ENCODE data around the gene SPATS2L. TPM values are rescaled to one million over a fixed set of nuclear protein-coding genes. Genes with fewer than 3 reads are reported as not detected.
A peak's percentile ranks its signal among the peaks of the same experiment; 100 is the strongest.

SPATS2L gene
- total RNA-seq, 1 donor from 2014 or later: 192 TPM

DNA sequence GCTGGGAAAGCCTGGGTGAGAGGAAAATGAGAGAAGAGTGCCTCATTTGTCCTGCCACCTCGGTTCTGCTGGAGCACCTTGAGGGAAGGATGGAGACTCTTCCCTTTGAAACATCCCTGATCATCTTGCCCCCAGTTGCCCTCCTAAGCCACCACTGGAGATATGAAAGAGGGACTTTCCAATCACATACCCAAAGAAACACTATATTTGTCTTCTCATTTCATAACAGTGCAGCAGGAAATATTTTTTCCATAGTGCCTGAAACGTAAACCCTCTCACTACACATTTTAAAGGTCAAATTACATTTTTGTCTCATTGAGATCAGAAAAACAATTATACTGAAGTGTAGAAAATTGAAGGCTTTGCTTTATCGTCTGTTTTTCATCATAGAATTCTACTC, 140.1 kb downstream of the SPATS2L start:
- H3K9me3 Mint-ChIP-seq (ENCODE audit: unreplicated experiment): no peaks in the 10 kb centered on the region
- Histone ChIP-seq H3K4me1 (ENCODE audit: insufficient read depth, low read length) (peaks cover 7% of the 10 kb centered on the region), H3K9ac (ENCODE audit: low read length) (no peak overlapping the region), H3K9me3 (ENCODE audit: insufficient read depth, low read depth, low read length) (no peaks in the 10 kb centered on the region), H3K4me3 (ENCODE audit: insufficient read depth, low read depth, low read length) (no peak overlapping the region), H3K27ac (ENCODE audit: low read depth, low read length) (no peak overlapping the region), H2AFZ (ENCODE audit: low read depth, low read length) (no peak overlapping the region), H3K27me3 (ENCODE audit: insufficient read depth, low read length) (no peaks in the 10 kb centered on the region), H3K79me2 (ENCODE audit: insufficient read depth, low read length) (no peaks in the 10 kb centered on the region), H4K20me1 (ENCODE audit: insufficient read depth, low read length) (no peaks in the 10 kb centered on the region), H3K36me3 (ENCODE audit: insufficient read depth, low read length) (peaks cover 22% of the 10 kb centered on the region), H3K4me2 (ENCODE audit: low read length) (no peak overlapping the region)
- TF ChIP-seq EZH2 (IDR thresholded peaks at IDR 0.05; ENCODE audit: insufficient read depth, low read length): no peak
- TF ChIP-seq, protein P1, sequence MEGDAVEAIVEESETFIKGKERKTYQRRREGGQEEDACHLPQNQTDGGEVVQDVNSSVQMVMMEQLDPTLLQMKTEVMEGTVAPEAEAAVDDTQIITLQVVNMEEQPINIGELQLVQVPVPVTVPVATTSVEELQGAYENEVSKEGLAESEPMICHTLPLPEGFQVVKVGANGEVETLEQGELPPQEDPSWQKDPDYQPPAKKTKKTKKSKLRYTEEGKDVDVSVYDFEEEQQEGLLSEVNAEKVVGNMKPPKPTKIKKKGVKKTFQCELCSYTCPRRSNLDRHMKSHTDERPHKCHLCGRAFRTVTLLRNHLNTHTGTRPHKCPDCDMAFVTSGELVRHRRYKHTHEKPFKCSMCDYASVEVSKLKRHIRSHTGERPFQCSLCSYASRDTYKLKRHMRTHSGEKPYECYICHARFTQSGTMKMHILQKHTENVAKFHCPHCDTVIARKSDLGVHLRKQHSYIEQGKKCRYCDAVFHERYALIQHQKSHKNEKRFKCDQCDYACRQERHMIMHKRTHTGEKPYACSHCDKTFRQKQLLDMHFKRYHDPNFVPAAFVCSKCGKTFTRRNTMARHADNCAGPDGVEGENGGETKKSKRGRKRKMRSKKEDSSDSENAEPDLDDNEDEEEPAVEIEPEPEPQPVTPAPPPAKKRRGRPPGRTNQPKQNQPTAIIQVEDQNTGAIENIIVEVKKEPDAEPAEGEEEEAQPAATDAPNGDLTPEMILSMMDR (IDR thresholded peaks at IDR 0.05; ENCODE audit: insufficient read depth, low read depth, low read length): no peak
- H3K36me3 Mint-ChIP-seq (ENCODE audit: low read depth, unreplicated experiment): peaks cover 40% of the 10 kb centered on the region
- peaks cover 13% of the 10 kb centered on the region for H3K4me1 Mint-ChIP-seq (ENCODE audit: low read depth, unreplicated experiment)
- no peak for DNase-seq (ENCODE audit: low read depth)
- no peak overlapping the region for H3K4me3 Mint-ChIP-seq (ENCODE audit: unreplicated experiment)
- H3K27me3 Mint-ChIP-seq (ENCODE audit: low read depth, unreplicated experiment): no peaks in the 10 kb centered on the region
- no peak overlapping the region for H3K27ac Mint-ChIP-seq (ENCODE audit: unreplicated experiment)
- FAIRE-seq: no peak

DNA sequence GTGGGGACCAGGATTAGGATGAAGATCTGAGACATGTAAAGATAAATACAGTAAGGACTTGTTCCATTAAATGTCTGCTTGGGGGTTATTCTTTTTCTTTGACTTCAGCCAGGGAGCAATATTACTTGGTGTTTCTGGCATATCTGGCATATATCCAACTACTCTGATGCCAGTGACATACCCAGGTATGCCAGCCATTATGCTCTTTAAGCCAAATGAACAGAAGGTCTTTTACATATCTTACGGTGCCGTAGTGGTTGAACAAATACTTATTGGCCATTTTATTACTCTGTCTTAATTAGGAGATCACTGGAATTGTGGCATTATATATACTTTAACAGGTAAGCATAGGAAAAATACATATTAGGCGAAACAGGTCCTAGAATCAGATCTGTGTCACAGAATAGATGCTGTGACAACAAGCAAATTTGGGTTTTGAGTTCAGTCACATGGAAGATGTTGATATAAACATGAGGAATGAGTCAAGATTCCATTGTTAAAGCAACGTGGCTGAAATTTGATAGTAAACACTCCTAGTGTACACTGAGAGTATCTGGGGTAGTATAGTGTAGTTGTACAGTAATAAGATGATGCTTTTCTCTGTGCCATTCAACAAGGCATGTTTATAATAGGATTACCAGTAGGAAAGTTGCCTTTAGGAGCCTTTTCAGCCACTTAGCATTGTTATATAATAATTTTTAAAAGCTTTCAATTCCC, 140.8 kb downstream of the SPATS2L start:
- Histone ChIP-seq H3K27ac (ENCODE audit: low read depth, low read length) (no peak overlapping the region), H3K4me1 (ENCODE audit: insufficient read depth, low read length) (peaks cover 5% of the 10 kb centered on the region), H3K4me2 (ENCODE audit: low read length) (no peak overlapping the region), H3K79me2 (ENCODE audit: insufficient read depth, low read length) (no peaks in the 10 kb centered on the region), H3K36me3 (ENCODE audit: insufficient read depth, low read length) (peaks cover 20% of the 10 kb centered on the region), H3K27me3 (ENCODE audit: insufficient read depth, low read length) (no peaks in the 10 kb centered on the region), H3K9me3 (ENCODE audit: insufficient read depth, low read depth, low read length) (no peaks in the 10 kb centered on the region), H3K4me3 (ENCODE audit: insufficient read depth, low read depth, low read length) (no peak overlapping the region), H4K20me1 (ENCODE audit: insufficient read depth, low read length) (no peaks in the 10 kb centered on the region), H2AFZ (ENCODE audit: low read depth, low read length) (no peak overlapping the region), H3K9ac (ENCODE audit: low read length) (no peak overlapping the region)
- FAIRE-seq (no peak), DNase-seq (ENCODE audit: low read depth) (peak; percentile 16)
- H3K9me3 Mint-ChIP-seq (ENCODE audit: unreplicated experiment): no peaks in the 10 kb centered on the region
- H3K27me3 Mint-ChIP-seq (ENCODE audit: low read depth, unreplicated experiment): no peaks in the 10 kb centered on the region
- no peak overlapping the region for H3K4me3 Mint-ChIP-seq (ENCODE audit: unreplicated experiment)
- H3K36me3 Mint-ChIP-seq (ENCODE audit: low read depth, unreplicated experiment): peaks cover 41% of the 10 kb centered on the region
- peaks cover 11% of the 10 kb centered on the region for H3K4me1 Mint-ChIP-seq (ENCODE audit: low read depth, unreplicated experiment)
- no peak overlapping the region for H3K27ac Mint-ChIP-seq (ENCODE audit: unreplicated experiment)
- TF ChIP-seq, protein P1 (IDR thresholded peaks at IDR 0.05; ENCODE audit: insufficient read depth, low read depth, low read length): no peak
- TF ChIP-seq EZH2 (IDR thresholded peaks at IDR 0.05; ENCODE audit: insufficient read depth, low read length): no peak

DNA sequence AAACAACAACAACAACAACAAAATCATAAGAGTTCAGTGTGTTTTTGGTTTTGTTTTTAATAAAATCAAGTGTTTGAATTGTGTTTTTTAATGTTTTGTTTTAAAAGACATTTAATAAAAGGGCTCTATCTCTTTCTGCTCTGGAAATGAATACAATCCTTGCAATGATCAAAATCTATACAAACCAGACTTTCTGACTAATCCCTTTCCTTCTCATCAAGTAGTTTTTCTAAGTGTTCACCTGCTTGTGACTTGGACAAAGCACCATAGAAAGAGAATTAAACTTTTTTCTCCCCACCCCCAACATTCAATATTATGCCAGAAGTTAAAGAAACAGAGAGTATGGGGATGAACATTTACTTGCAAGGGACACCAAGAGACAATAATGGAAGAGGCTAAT, 142.0 kb downstream of the SPATS2L start:
- Histone ChIP-seq H3K79me2 (ENCODE audit: insufficient read depth, low read length) (no peaks in the 10 kb centered on the region), H3K4me3 (ENCODE audit: insufficient read depth, low read depth, low read length) (no peak overlapping the region), H3K4me1 (ENCODE audit: insufficient read depth, low read length) (no peaks in the 10 kb centered on the region), H2AFZ (ENCODE audit: low read depth, low read length) (no peak overlapping the region), H3K36me3 (ENCODE audit: insufficient read depth, low read length) (peaks cover 18% of the 10 kb centered on the region), H4K20me1 (ENCODE audit: insufficient read depth, low read length) (no peaks in the 10 kb centered on the region), H3K9me3 (ENCODE audit: insufficient read depth, low read depth, low read length) (no peaks in the 10 kb centered on the region), H3K27ac (ENCODE audit: low read depth, low read length) (no peak overlapping the region), H3K9ac (ENCODE audit: low read length) (no peak overlapping the region), H3K4me2 (ENCODE audit: low read length) (no peak overlapping the region), H3K27me3 (ENCODE audit: insufficient read depth, low read length) (no peaks in the 10 kb centered on the region)
- FAIRE-seq: no peak
- Mint-ChIP-seq H3K4me1 (ENCODE audit: low read depth, unreplicated experiment) (peaks cover under 1% of the 10 kb centered on the region), H3K27me3 (ENCODE audit: low read depth, unreplicated experiment) (no peaks in the 10 kb centered on the region), H3K36me3 (ENCODE audit: low read depth, unreplicated experiment) (peaks cover 39% of the 10 kb centered on the region), H3K9me3 (ENCODE audit: unreplicated experiment) (no peaks in the 10 kb centered on the region), H3K4me3 (ENCODE audit: unreplicated experiment) (no peak overlapping the region), H3K27ac (ENCODE audit: unreplicated experiment) (no peak overlapping the region)
- TF ChIP-seq EZH2 (IDR thresholded peaks at IDR 0.05; ENCODE audit: insufficient read depth, low read length): no peak
- TF ChIP-seq, protein P1 (IDR thresholded peaks at IDR 0.05; ENCODE audit: insufficient read depth, low read depth, low read length): no peak
- DNase-seq (ENCODE audit: low read depth): no peak
